OCI-LY1 (cell line): ENCODE results near the gene MXRA8.

Experiments
- EZH2 ChIP-seq: fragments of 200-600 bp; sonication (generic), shearing (Covaris generic); IDR thresholded peaks from 2 replicates; pipeline ENCODE4 v1.8.0; 2017; ENCODE audit warnings: borderline replicate concordance, mixed run types, mild to moderate bottlenecking, antibody characterized with exemption, low read length, moderate library complexity, mixed read lengths
- TF ChIP-seq, protein P1 (sequence below): fragments of 200-600 bp; sonication (generic), shearing (Covaris generic); IDR thresholded peaks from 2 replicates; pipeline ENCODE4 v1.5.1; 2017; ENCODE audit warnings: mild to moderate bottlenecking, antibody characterized with exemption, low read length, moderate library complexity, mixed read lengths

DNA sequence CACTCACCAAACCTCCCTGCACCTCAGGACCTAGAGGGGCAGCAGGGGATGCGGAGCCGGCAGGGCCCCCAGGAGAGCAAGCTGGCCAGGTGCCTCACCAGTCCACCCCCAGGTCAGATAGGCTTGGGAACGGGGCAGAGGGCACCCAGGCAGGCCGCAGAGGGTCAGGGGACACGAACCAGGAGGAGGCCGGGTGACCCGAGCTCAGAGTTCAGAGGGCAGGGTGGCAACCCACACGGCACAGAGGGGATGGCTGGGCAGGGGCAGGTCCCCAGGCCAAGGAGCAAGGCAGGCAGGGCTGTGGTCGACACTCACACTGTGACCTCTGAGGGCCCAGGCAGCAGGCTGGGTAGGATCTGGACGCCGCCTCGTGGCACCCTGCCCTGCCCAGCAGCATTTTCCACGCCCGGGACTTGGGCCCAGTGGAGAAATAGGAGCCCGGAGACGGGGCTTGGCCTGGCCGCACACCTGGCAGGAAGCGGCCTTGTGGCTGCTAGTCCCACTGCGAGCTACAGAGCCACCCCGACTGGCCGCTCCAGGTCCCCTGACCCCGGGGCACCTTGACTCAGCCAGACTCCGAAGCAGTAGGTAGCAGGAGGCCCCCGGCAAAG is 14.4 kb downstream of the MXRA8 start:
- TF ChIP-seq, protein P1, sequence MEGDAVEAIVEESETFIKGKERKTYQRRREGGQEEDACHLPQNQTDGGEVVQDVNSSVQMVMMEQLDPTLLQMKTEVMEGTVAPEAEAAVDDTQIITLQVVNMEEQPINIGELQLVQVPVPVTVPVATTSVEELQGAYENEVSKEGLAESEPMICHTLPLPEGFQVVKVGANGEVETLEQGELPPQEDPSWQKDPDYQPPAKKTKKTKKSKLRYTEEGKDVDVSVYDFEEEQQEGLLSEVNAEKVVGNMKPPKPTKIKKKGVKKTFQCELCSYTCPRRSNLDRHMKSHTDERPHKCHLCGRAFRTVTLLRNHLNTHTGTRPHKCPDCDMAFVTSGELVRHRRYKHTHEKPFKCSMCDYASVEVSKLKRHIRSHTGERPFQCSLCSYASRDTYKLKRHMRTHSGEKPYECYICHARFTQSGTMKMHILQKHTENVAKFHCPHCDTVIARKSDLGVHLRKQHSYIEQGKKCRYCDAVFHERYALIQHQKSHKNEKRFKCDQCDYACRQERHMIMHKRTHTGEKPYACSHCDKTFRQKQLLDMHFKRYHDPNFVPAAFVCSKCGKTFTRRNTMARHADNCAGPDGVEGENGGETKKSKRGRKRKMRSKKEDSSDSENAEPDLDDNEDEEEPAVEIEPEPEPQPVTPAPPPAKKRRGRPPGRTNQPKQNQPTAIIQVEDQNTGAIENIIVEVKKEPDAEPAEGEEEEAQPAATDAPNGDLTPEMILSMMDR, result no peak
- no peak for TF ChIP-seq EZH2
